ENCODE measurements around the gene TRIM26.
"Not testable (repeated sequence)": the region's sequence is repeated elsewhere in the genome, so short reads cannot be mapped to it uniquely, and the experiment has no call there.

The TRIM26 gene

GRCh38 chr6:30169658-30170614, 43.3 kb downstream of the TRIM26 start:
- DNase-seq = no peak

- DNase-seq = no peak
Observed at GRCh38 chr6:30168741-30169140, 44.5 kb downstream of the TRIM26 start.

- DNase-seq = no peak
Observed at GRCh38 chr6:30167101-30167500, 46.1 kb downstream of the TRIM26 start.

GRCh38 chr6:30165238-30165637, 48.0 kb downstream of the TRIM26 start:
- not testable (repeated sequence) for DNase-seq

GRCh38 chr6:30164714-30165113, 48.5 kb downstream of the TRIM26 start:
- no peak for DNase-seq

GRCh38 chr6:30163918-30164654, 49.1 kb downstream of the TRIM26 start:
- no peak for DNase-seq

GRCh38 chr6:30163090-30163917, 49.9 kb downstream of the TRIM26 start, which contains the start of gene TRIM15:
Gene TRIM15, plus strand, starts transcription at chr6:30163546. Its CDS starts 139 bp downstream, at chr6:30163685.
- DNase-seq = no peak

- no peak for DNase-seq
Observed at GRCh38 chr6:30162265-30163089, 50.7 kb downstream of the TRIM26 start.

GRCh38 chr6:30160785-30161531, 52.2 kb downstream of the TRIM26 start, which contains the start of gene TRIM10:
Gene TRIM10, minus strand, starts transcription at chr6:30161211. Its CDS starts 353 bp downstream, at chr6:30160858.
- DNase-seq = no peak

- no peak for DNase-seq
Observed at GRCh38 chr6:30160008-30160784, 53.0 kb downstream of the TRIM26 start.

- no peak for DNase-seq
Observed at GRCh38 chr6:30158475-30159040, 54.6 kb downstream of the TRIM26 start.

GRCh38 chr6:30157999-30158398, 55.2 kb downstream of the TRIM26 start:
- DNase-seq = no peak

GRCh38 chr6:30157581-30157980, 55.6 kb downstream of the TRIM26 start:
- DNase-seq = no peak

- DNase-seq = no peak
Observed at GRCh38 chr6:30156774-30157173, 56.4 kb downstream of the TRIM26 start.

GRCh38 chr6:30156262-30156599, 57.0 kb downstream of the TRIM26 start:
- no peak for DNase-seq

GRCh38 chr6:30155520-30156261, 57.5 kb downstream of the TRIM26 start:
- no peak for DNase-seq

- no peak for DNase-seq
Observed at GRCh38 chr6:30154709-30155519, 58.3 kb downstream of the TRIM26 start.

- DNase-seq = no peak
Observed at GRCh38 chr6:30154061-30154460, 59.1 kb downstream of the TRIM26 start.
